ENCODE data around the gene HDLBP.

DNA sequence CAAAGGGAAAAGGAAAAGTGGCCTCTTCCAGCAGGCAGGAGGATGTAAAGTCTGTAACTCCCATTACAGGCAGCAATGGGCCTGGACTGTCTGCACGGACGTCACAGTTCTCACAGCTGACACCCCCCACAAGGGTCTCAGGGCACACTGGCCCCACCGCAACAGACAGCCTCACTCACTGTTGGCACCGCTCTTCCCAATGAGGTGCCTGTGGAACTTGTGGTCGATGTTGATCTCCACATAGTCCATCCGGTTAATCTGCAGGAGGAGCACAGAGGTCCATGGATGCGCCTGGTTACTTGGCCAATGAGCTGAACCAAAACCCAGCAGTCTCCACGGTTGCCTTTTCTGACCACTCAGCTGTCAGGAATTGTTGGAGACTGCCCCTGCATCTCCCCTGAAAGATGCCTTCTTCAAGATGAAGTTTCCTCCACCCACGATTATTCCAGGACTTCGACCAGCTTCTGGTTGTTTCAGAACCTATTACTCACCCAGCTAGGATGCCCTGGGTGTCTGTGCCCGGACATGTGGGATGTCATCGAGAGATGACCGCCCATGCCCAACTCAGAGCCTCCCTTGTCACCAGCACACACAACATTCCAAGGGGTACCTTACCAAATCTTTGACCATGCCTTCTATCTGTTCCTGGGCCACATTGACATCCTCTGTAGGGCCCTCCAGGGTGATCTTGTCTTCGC lies 62.5 kb downstream of the HDLBP start:
- TF ChIP-seq GATA3 (IDR thresholded peaks at IDR 0.05; ENCODE audit: low read depth, low read length): no peak
- TF ChIP-seq GATA2 (IDR thresholded peaks at IDR 0.05; ENCODE audit: low read depth, low read length): no peak

Measured in SH-SY5Y (cell line).